NCI-H774 (cell line): Measurements from ENCODE around the gene ATP13A3.
"Not testable (repeated sequence)": the region's sequence is repeated elsewhere in the genome, so short reads cannot be mapped to it uniquely, and the experiment has no call there.

Experiments
- DNase-seq: peaks from one replicate; lab custom pipeline; 2025; lab: John Stamatoyannopoulos, UW

Gene ATP13A3

GRCh38 chr3:194486540-194487288 is at the start of gene ATP13A3:
TSS of gene ATP13A3 (minus strand) at chr3:194487002. CDS start at chr3:194462190, 24,812 bp downstream.
- DNase-seq = peak; percentile 98

- not testable (repeated sequence) for DNase-seq
These were observed 48.4 kb upstream of the ATP13A3 start for GRCh38 chr3:194535199-194535598.

DNA sequence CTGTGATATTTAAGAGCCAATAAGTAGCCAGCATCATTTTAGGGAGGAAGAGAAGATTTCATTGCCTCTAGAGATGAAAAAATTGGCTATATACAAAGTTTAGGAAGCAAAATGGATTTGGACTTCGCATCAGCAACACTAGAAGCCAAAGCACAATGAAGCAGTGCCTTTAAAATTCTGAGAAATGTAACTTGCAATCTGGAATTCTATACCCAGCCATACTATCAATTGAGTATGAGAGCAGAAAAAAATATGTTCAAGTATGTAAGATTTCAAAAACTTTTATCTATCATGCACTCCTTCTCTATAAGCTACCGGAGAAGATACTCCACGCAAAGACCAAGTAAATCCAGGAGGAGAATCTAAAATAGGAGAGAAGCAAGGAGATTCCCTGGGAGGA is 47.4 kb upstream of the ATP13A3 start:
- DNase-seq = no peak

GRCh38 chr3:194532591-194532990 is 45.8 kb upstream of the ATP13A3 start:
- no peak for DNase-seq

DNA sequence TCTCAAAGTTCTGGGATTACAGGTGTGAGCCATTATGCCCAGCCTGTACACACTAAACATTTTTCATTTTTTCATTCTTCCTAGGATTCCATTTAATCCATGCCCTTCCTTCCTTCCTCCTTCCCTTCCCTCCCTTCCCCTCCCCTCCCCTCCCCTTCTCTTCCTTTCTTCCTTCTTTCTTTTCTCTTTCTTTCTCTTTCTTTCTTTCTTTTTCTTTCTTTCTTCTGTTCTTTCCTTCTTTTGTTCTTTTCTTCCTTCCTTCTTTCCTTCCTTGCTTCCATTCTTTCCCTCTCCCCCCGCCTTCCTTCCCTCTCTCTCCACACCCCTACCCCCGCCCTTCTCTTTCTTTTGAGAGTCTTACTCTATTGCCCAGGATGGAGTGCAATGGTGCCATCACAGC is 40.9 kb upstream of the ATP13A3 start:
- DNase-seq = no peak

- DNase-seq = no peak
These were observed 39.4 kb upstream of the ATP13A3 start for GRCh38 chr3:194526164-194526563.

GRCh38 chr3:194522579-194523046 is 35.8 kb upstream of the ATP13A3 start:
- no peak for DNase-seq

DNA sequence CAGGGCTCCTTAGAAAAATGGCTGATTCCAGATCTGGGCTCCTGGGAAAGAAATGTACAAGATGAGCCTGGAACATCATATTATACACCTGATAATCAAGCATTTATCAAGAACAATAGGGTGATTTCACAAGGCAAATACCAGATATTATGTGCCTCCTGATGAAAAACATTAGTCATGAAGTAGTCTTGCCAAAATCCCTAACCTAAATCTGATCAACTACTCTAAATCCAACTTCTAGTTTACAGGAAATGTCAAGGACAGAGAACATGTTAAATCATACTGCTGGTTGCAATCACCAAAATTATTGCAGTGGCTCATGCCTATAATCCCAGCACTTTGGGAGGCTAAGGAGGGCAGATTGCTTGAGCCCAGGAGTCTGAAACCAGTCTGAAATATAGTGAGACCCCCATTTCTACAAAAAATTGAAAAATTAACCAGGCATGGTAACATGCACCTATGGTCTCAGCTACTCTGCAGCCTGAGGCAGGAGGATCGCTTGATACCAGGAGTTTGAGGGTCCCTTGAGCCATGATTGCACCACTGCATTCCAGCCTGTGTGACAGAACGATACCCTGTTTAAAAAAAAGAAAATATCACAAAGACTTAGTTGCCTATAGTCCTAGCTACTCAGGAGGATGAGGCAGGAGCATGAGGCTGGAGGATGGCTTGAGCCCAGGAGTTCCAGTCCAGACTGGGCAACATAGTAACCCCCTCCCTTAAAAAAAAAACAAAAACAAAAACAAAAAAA is 34.9 kb upstream of the ATP13A3 start:
- DNase-seq = no peak

- not testable (repeated sequence) for DNase-seq
These were observed 33.9 kb upstream of the ATP13A3 start for GRCh38 chr3:194520682-194521162.

DNA sequence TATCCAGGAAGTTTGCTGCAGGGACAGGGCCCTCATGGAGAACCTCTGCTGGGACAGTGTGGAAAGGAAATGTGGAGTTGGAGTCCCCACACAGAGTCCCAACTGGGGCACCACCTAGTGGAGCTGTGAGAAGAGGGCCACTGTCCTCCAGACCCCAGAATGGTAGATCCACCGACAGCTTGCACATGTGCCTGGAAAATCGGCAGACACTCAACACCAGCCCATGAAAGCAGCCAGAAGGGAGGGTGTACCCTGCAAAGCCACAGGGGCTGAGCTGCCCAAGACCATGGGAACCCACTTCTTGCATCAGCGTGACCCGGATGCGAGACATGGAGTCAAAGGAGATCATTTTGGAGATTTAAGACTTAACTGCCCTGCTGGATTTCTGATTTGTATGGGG is 33.4 kb upstream of the ATP13A3 start:
- not testable (repeated sequence) for DNase-seq

DNA sequence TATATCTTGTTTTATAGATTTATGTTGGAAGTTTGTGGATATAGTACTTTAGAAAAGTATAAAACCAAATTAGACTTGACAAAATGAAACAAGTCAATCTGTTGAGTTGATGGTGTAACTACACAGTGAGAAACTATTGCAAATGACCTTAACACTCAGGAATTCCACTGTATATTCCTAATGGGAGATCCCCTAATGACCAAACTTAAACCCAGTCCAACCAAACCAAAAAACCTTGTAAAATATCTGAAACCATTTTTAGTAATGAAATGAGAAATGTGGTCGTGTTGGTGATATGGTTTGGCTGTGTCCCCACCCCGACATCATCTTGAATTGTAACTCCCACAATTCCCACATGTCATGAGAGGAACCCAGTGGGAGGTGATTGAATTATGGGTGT is 31.9 kb upstream of the ATP13A3 start:
- no peak for DNase-seq

GRCh38 chr3:194517333-194517732 is 30.5 kb upstream of the ATP13A3 start:
- no peak for DNase-seq

- no peak for DNase-seq
These were observed 27.8 kb upstream of the ATP13A3 start for GRCh38 chr3:194514626-194515025.

- DNase-seq = peak; percentile 85
These were observed 26.2 kb upstream of the ATP13A3 start for GRCh38 chr3:194512895-194513601.

DNA sequence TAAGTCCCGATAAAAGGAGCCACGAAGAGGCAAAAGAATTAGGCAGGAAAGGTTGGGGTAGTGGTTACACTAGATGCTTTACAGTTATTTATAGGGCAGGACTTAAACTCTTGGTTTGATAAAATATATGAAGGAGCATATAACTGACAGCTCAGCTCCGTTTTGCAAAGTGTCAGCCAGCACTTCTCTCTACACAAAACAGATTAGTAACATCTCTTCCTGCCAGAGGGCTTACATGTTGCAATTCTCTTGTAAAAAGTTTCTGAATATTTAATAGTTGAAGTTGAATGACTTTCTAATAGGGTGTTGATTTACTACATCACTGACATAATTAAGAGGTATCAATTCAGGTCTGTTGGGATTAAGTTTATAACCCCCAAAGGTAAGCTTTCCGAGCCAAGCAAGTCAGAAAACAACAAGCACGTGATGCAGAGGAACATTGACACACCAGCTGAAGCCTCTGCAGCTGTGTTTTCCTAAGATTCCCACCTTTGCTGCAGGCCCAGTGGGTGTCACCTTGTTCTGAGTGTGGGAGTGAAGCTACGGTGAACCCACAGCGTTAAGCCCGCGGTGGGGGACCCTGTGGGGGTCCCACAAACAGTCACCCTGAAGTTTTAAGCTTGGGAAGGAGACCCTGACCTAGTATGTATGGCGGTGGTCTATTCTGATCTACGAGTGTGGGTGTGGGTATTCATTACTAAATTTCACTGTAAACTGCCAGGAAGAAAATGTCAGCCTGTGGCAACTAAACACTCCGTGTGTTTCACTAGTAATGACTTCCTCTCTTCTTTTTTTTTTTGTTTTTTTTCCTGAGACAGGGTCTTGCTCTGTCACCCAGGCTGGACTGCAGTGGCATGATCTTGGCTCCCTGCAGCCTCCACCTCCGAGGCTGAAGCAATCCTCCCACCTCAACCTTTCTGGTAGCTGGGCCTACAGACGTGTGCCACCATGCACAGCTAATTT is 22.0 kb upstream of the ATP13A3 start:
- no peak for DNase-seq

DNA sequence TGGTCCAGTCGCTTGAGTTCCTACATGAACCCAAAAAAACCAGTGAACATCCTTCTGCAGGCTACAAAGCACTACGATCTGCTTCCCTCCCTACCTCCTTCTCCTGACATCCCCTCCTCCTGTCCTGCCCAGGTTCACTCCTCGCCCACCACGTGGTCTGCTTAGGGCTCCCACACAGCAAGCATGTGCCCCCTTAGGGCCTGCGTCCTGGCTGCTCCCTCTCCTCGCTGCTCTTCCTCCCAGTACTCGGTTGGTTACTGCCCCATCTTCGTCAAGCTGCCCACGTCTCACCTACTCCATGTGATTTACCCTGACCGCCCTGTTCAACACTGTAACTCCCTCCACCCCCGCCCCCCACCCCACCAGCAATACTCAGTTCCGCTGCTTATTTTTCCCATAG is 20.8 kb upstream of the ATP13A3 start:
- no peak for DNase-seq

DNA sequence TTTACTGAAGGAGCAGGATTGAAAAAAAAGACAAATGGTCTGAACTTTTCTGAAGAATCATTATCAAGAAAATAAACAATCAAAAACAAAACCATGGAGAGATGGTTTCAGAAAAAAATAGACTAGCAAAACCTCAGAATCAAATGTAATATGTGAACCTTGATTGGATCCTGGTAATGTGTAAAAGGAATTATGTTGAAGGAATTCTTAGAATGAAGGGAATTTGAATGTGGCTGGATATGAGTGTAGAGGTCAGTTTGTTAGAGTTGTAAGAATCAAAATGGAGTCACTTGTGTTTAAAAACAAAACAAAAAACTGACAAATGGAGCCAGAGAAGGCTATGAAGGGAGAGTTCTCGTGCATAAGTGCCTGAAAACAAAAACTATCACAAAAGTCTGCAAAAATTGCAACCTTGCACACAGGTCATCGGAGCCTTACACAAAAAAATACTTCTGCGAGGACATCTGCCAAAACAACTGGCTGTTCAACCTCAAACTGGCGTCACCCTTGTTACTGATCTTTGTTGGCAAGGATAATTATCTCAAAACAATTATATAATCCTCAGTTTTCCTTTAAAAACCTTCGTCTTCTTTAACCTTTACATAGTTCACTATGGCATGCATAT is 19.1 kb upstream of the ATP13A3 start:
- DNase-seq = no peak

DNA sequence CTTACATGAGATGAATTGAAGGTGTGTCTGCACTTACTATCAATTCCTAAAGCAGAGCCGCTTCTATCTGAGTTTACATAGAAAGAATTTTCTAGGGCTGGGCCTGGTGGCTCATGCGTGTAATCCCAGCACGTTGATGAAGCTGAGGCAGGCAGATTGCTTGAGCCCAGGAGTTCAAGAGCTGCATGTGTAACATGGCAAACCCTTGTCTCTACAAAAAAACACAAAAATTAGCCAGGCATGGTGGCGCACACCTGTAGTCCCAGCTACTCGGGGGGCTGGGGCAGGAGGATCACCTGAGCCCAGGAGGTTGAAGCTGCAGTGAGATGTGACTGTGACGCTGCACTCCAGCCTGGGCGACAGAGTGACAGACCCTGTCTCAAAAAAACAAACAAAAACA is 18.1 kb upstream of the ATP13A3 start:
- DNase-seq = no peak

- DNase-seq = no peak
These were observed 17.3 kb upstream of the ATP13A3 start for GRCh38 chr3:194504146-194504545.

DNA sequence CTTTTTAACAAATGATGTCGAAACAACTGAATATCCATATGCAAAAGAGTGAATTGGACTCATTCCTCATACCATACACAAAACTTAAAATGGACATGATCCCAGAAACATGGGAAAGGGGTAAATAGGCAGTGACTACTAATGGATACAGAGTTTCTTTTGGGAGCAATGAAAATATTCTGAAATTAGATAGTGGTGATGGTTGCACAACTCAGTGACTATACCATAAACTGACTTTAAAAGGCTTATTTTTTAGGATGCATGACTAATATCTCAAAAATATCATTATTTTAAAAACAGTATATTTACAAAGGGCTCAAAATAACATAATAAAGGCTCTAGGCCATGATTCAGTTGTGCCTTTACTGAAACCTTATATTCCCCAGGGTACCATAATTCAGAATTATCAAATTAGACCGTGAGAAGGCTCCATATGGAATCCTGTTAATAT is 16.3 kb upstream of the ATP13A3 start:
- no peak for DNase-seq

DNA sequence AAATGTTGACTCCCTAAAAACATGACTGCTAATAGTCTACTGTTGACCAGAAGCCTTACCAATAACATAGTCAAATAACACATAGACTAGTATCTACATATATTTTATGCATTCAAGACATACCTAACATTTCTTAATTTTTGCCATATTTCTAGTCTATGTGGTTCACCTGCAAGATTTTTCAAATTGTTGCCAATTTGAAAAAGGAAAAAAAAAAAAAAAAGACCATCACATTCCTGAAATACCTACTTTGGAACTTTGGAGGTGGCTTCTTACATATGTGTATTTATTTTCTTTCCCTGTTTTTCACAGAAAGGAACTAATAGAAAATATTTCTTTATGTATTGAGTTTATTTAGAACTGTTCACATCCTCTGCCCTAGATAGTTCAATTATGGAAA is 13.4 kb upstream of the ATP13A3 start:
- no peak for DNase-seq
